ENCODE data around the gene MAEA.

DNA sequence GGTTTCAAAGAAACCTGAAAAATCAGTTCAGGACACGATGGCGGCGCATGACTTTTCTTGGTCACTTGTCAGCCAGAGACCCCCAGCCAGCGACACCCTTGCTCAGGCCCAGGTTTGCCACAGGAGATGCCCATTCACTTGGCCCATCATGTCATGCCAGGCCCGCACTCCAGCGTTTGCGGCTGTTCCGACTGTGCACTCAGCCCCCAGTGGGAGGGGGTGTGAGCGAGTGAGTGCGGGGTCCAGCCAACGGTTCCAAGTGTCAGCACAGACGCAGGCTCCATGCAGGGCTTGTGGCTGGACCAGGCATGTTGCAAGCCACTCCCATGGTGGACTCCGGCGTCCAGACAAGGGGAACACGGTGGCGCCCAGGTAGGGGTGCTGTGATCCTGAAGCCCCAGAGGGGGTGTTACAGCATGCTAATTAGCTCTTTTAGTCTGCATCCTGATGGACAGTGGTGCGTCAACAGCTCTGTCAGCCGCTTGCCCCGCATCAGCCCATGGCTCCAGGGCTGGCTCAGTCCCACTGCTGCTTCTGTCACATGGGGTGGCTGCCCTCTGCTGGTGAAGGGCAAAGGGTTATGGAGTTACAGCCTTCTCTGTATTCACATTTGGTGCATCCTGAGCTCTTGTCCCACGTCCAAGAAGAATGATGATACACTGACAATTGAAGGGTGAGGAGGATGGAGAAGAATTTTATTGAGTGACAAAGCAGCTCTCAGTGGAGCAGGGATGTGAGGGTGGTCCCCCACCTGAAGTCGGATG, 3.7 kb upstream of the MAEA start:
- TF ChIP-seq POLR2A (IDR thresholded peaks at IDR 0.05) (no peak), CTCF (IDR thresholded peaks at IDR 0.05) (no peak), EP300 (IDR thresholded peaks at IDR 0.05) (no peak)

Data from tibial nerve (tissue), 4 donors.